Suprapubic skin (tissue), 4 donors: ENCODE data around the gene ARX.

ENCODE experiments used
- POLR2A ChIP-seq, 2 donors: fragments of 450-650 bp; IDR thresholded peaks; one replicate each; pipeline ENCODE4 v1.6.1; 2017; ENCODE audit warnings: antibody characterized with exemption in 2 of 2, mild to moderate bottlenecking in 2 of 2, moderate library complexity in 2 of 2
- POLR2AphosphoS5 ChIP-seq, 3 donors: sonication (generic); formaldehyde crosslinking; IDR thresholded peaks; one replicate each; pipeline ENCODE4 v1.6.1; 2017; ENCODE audit warnings: antibody characterized with exemption in 3 of 3

DNA sequence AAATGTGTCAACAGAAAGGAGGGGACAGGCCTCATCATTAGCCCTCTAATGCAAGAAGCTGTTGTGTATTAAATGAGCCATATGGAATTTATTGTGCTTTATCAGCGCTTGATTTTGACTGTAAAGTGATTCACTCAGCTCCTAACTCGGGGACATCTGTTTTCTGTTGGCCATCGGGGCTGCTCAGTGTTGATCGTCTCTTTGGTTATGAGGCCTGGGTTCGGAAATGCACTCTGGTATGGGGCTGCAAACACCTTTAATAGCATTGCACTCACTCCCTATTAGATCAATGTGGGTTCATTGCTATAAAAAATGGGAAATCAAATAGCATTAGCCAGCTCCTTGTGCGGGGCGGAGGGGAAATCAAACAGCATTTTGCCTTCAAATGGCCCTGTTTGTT, 6.4 kb downstream of the ARX start:
- no peak for TF ChIP-seq POLR2A (IDR thresholded peaks at IDR 0.05)
- no peak for TF ChIP-seq POLR2AphosphoS5 (IDR thresholded peaks at IDR 0.05)
